ENCODE measurements around the gene LTV1. TPM values are rescaled to one million over a fixed set of nuclear protein-coding genes. Genes with fewer than 3 reads are reported as not detected.
"Not testable (repeated sequence)": the region's sequence is repeated elsewhere in the genome, so short reads cannot be mapped to it uniquely, and the experiment has no call there.

LTV1 gene
- 27.2 and 30.8 TPM in 2 replicates for total RNA-seq

GRCh38 chr6:143842902-143843676, at the start of gene LTV1:
LTV1 (plus strand) TSS chr6:143843338; CDS start chr6:143843478, 140 bp downstream.
- DNase-seq (ENCODE audit: low read depth, low spot score) = peak; percentile 90

- DNase-seq (ENCODE audit: low read depth, low spot score) = not testable (repeated sequence)
These were observed 46.6 kb upstream of the LTV1 start for GRCh38 chr6:143796551-143796950.

- not testable (repeated sequence) for DNase-seq (ENCODE audit: low read depth, low spot score)
These were observed 44.7 kb upstream of the LTV1 start for GRCh38 chr6:143798487-143798886.

GRCh38 chr6:143802833-143803565, 40.1 kb upstream of the LTV1 start:
- no peak for DNase-seq (ENCODE audit: low read depth, low spot score)

- no peak for DNase-seq (ENCODE audit: low read depth, low spot score)
These were observed 39.2 kb upstream of the LTV1 start for GRCh38 chr6:143803769-143804568.

GRCh38 chr6:143804835-143805239, 38.3 kb upstream of the LTV1 start:
- DNase-seq (ENCODE audit: low read depth, low spot score) = peak; percentile 60

- DNase-seq (ENCODE audit: low read depth, low spot score) = no peak
These were observed 36.6 kb upstream of the LTV1 start for GRCh38 chr6:143806282-143807102.

GRCh38 chr6:143807103-143807772, 35.9 kb upstream of the LTV1 start:
- DNase-seq (ENCODE audit: low read depth, low spot score) = no peak

GRCh38 chr6:143810745-143811144, 32.4 kb upstream of the LTV1 start:
- DNase-seq (ENCODE audit: low read depth, low spot score) = no peak

GRCh38 chr6:143811501-143812157, 31.5 kb upstream of the LTV1 start:
- DNase-seq (ENCODE audit: low read depth, low spot score) = no peak

- DNase-seq (ENCODE audit: low read depth, low spot score) = no peak
These were observed 25.5 kb upstream of the LTV1 start for GRCh38 chr6:143817621-143818020.

GRCh38 chr6:143821359-143821758, 21.8 kb upstream of the LTV1 start:
- peak; percentile 83 for DNase-seq (ENCODE audit: low read depth, low spot score)

- DNase-seq (ENCODE audit: low read depth, low spot score) = peak; percentile 96
These were observed 20.5 kb upstream of the LTV1 start for GRCh38 chr6:143822584-143823024.

GRCh38 chr6:143823548-143823947, 19.6 kb upstream of the LTV1 start:
- DNase-seq (ENCODE audit: low read depth, low spot score) = peak; percentile 76

- DNase-seq (ENCODE audit: low read depth, low spot score) = no peak
These were observed 14.6 kb upstream of the LTV1 start for GRCh38 chr6:143828572-143828971.

GRCh38 chr6:143836150-143836549, 7.0 kb upstream of the LTV1 start:
- no peak for DNase-seq (ENCODE audit: low read depth, low spot score)

- no peak for DNase-seq (ENCODE audit: low read depth, low spot score)
These were observed 4.7 kb upstream of the LTV1 start for GRCh38 chr6:143838395-143838794.

GRCh38 chr6:143839196-143839595, 3.9 kb upstream of the LTV1 start:
- no peak for DNase-seq (ENCODE audit: low read depth, low spot score)

GRCh38 chr6:143840595-143841265, 2.4 kb upstream of the LTV1 start:
- DNase-seq (ENCODE audit: low read depth, low spot score) = no peak
